Endothelial cell of umbilical vein (primary cell): ENCODE results near the gene PGS1. TPM values are rescaled to one million over a fixed set of nuclear protein-coding genes. Genes with fewer than 3 reads are reported as not detected.

Experiments used
- BruUV-seq: library from RNA; stranded (reverse); fragments of 400-500 nt; replicated peaks from 2 replicates; lab custom pipeline; 2021; lab: Mats Ljungman, UMichigan
- CTCF ChIA-PET: fragments of 300-600, 350-600 bp; sonication (Branson Sonifier 250); formaldehyde crosslinking; loops from one replicate; lab custom pipeline; 2021; ENCODE audit warnings: antibody characterized with exemption, inconsistent platforms; lab: Charles Lee
- POLR2A ChIA-PET: fragments of 300-600, 350-600 bp; sonication (Branson Sonifier 250); formaldehyde crosslinking; loops from one replicate; lab custom pipeline; 2021; ENCODE audit warnings: antibody characterized with exemption, inconsistent platforms; lab: Charles Lee
- DNase-seq: peaks from one replicate; pipeline ENCODE4 v3.0.0-alpha.2; 2011; ENCODE audit warnings: low read depth, low spot score
- FAIRE-seq: peaks from 2 replicates; lab custom pipeline; 2011; peaks lifted over from hg19 to GRCh38; lab: Jason Lieb, UNC
- H2AFZ ChIP-seq: 2 replicates; pipeline ENCODE4 v1.6.0; 2012; ENCODE audit warnings: low read depth, low read length, control low read depth, inconsistent platforms
- H3K27ac ChIP-seq: 2 replicates; pipeline ENCODE4 v1.5.1; 2011; ENCODE audit warnings: low read depth, mild to moderate bottlenecking, control low read depth, low read length, moderate library complexity; ENCODE audit not compliant: insufficient read depth
- H3K27me3 ChIP-seq, 2 experiments: 2 replicates each; pipeline versions ENCODE4 v1.6.0 to v1.6.1; 2011; ENCODE audit warnings: low read length in 2 of 2, mixed read lengths in 1 of 2; ENCODE audit not compliant: control insufficient read depth in 2 of 2, insufficient read depth in 2 of 2
- H3K36me3 ChIP-seq, 2 experiments: 2 replicates in 1 of 2; 3 replicates in 1 of 2; pipeline ENCODE4 v1.5.1; 2011; ENCODE audit warnings: low read length in 2 of 2, mild to moderate bottlenecking in 1 of 2, moderate library complexity in 1 of 2; ENCODE audit not compliant: control insufficient read depth in 2 of 2, insufficient read depth in 2 of 2; ENCODE audit errors: extremely low read depth in 1 of 2
- H3K4me1 ChIP-seq: 3 replicates; pipeline ENCODE4 v1.5.1; 2011; ENCODE audit warnings: mild to moderate bottlenecking, low read length; ENCODE audit not compliant: control insufficient read depth, insufficient read depth; ENCODE audit errors: extremely low read depth
- H3K4me2 ChIP-seq: 2 replicates; pipeline ENCODE4 v1.6.1; 2011; ENCODE audit warnings: low read length, control low read depth, mixed read lengths; ENCODE audit not compliant: insufficient read depth
- H3K4me3 ChIP-seq, 3 experiments: fragments of 200-600 bp in 1 of 3; sonication (generic), shearing (Covaris generic) in 1 of 3; replicated peaks in 1 of 3; 2 replicates each; pipeline ENCODE4 v1.5.1; 2011 to 2016; ENCODE audit warnings: control low read depth in 3 of 3, low read length in 3 of 3, mild to moderate bottlenecking in 2 of 3, inconsistent platforms in 1 of 3, low read depth in 1 of 3, moderate library complexity in 1 of 3; ENCODE audit not compliant: insufficient read depth in 1 of 3
- H3K79me2 ChIP-seq: 2 replicates; pipeline ENCODE4 v1.6.0; 2012; ENCODE audit warnings: low read length, inconsistent platforms; ENCODE audit not compliant: control insufficient read depth, insufficient read depth
- H3K9ac ChIP-seq: replicated peaks from 2 replicates; pipeline ENCODE3; 2011; ENCODE audit warnings: low read length, control low read depth; ENCODE audit not compliant: insufficient read depth; ENCODE audit errors: extremely low read depth
- H3K9me1 ChIP-seq: replicated peaks from 3 replicates; pipeline ENCODE4 v1.6.0; 2011; ENCODE audit warnings: mild to moderate bottlenecking, low read length; ENCODE audit not compliant: control insufficient read depth, insufficient read depth; ENCODE audit errors: extremely low read depth
- H3K9me3 ChIP-seq: replicated peaks from 2 replicates; pipeline ENCODE4 v1.5.1; 2012; ENCODE audit warnings: low read length, inconsistent platforms; ENCODE audit not compliant: control insufficient read depth, insufficient read depth
- H4K20me1 ChIP-seq: replicated peaks from 2 replicates; pipeline ENCODE3; 2011; ENCODE audit warnings: mild to moderate bottlenecking, low read length; ENCODE audit not compliant: control insufficient read depth, insufficient read depth; ENCODE audit errors: extremely low read depth
- CTCF ChIP-seq, 2 donors: IDR thresholded peaks; 1 replicate in 1 of 2; 2 replicates in 1 of 2; pipeline ENCODE4 v1.5.1; 2011; ENCODE audit warnings: low read length in 2 of 2, mild to moderate bottlenecking in 2 of 2, moderate library complexity in 2 of 2, control low read depth in 1 of 2, inconsistent platforms in 1 of 2, low read depth in 1 of 2; ENCODE audit not compliant: insufficient read depth in 1 of 2; ENCODE audit errors: extremely low read depth in 1 of 2
- EZH2 ChIP-seq: IDR thresholded peaks from 2 replicates; pipeline ENCODE4 v1.6.1; 2012; ENCODE audit warnings: borderline replicate concordance, low read depth, mild to moderate bottlenecking, moderate library complexity, low read length, inconsistent platforms; ENCODE audit not compliant: severe bottlenecking
- FOS ChIP-seq: IDR thresholded peaks from 2 replicates; pipeline ENCODE4 v1.6.1; 2011; ENCODE audit warnings: mild to moderate bottlenecking, low read length, moderate library complexity, borderline replicate concordance; ENCODE audit not compliant: insufficient read depth
- GATA2 ChIP-seq: IDR thresholded peaks from 2 replicates; pipeline ENCODE4 v1.7.0; 2011; ENCODE audit warnings: low read depth, mild to moderate bottlenecking, moderate library complexity, mixed read lengths, low read length; ENCODE audit not compliant: insufficient read length, insufficient read depth
- JUN ChIP-seq: IDR thresholded peaks from 2 replicates; pipeline ENCODE4 v1.6.1; 2011; ENCODE audit warnings: borderline replicate concordance, low read depth; ENCODE audit not compliant: insufficient read length, insufficient read depth
- MYC ChIP-seq: IDR thresholded peaks from one replicate; pipeline ENCODE4 v1.6.1; 2011; ENCODE audit warnings: mild to moderate bottlenecking, low read depth, low read length
- POLR2A ChIP-seq: IDR thresholded peaks from 2 replicates; pipeline ENCODE4 v1.6.1; 2012; ENCODE audit warnings: low read depth, mild to moderate bottlenecking, control low read depth, low read length
- POLR2AphosphoS5 ChIP-seq: IDR thresholded peaks from 2 replicates; pipeline ENCODE4 v1.6.1; 2012; ENCODE audit warnings: low read depth, mild to moderate bottlenecking, control low read depth, low read length, moderate library complexity; ENCODE audit not compliant: insufficient read depth
- dilution Hi-C: fragments of 300-500 bp; cut with MboI; formaldehyde crosslinking; loops from one replicate; pipeline ENCODE4 v1.15.0; 2019; ENCODE audit warnings: low sequenced_read_pairs; ENCODE audit not compliant: extremely low pct_ligation_motif_present
- intact Hi-C: fragments of 100-400 bp; cut with micrococcal nuclease; formaldehyde crosslinking; loops from one replicate; pipeline ENCODE4 v1.10.0; 2022
- polyA plus RNA-seq, 4 experiments: library from polyadenylated mRNA; depleted of rRNA in 3 of 4; stranded (reverse) in 3 of 4; unstranded in 1 of 4; fragments of >200 nt; gene quantifications; 2 replicates each; pipeline versions ENCODE4 v1.2.1 to v1.2.3, GENCODE V29; 2011 to 2012; ENCODE audit warnings: missing spikeins in 1 of 4
- total RNA-seq: library from RNA; stranded (reverse); gene quantifications from 2 replicates; pipeline ENCODE4 v1.2.3, GENCODE V29; 2021
- TF ChIP-seq, protein P1 (sequence below): IDR thresholded peaks from 2 replicates; pipeline ENCODE4 v1.6.1; 2011; ENCODE audit not compliant: insufficient read depth, insufficient read length

PGS1 gene
- total and polyA plus RNA-seq, 2 donors (not counting 3 experiments of a cell fraction or from before 2014, with no cell fraction given): 50.8 to 66.0 TPM

DNA sequence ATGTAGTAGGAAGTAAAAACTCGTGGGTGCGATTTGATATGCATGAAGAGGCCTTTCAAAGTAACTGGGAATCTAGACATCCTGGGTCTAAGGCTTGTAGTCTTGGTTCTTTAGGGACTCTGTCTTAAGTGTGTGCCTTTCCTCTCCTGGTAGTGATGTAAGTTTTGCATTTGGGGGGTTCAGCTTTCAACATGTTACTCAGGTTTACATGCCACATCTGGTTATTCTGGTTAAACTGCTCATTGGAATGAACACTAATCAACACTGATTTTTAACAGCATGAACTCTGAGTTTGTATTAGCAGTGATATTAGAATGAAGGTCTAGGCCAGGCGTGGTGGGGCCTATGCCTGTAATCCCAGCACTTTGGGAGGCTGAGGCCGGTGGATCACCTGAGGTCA lies 15.1 kb downstream of the PGS1 start:
- Histone ChIP-seq H3K4me1 (peaks cover 41% of the 10 kb centered on the region), H3K27ac (no peak overlapping the region), H3K9me3 (no peaks in the 10 kb centered on the region), H3K4me2 (no peak overlapping the region), H3K4me3 (no peak overlapping the region), H3K9ac (no peak overlapping the region), H3K9me1 (no peaks in the 10 kb centered on the region), H3K79me2 (peaks cover 80% of the 10 kb centered on the region), H3K36me3 (peaks cover 6 to 21% of the 10 kb centered on the region in 2 experiments), H2AFZ (no peak overlapping the region), H4K20me1 (no peaks in the 10 kb centered on the region), H3K27me3 (no peaks in the 10 kb centered on the region)
- intact Hi-C loops: no loop called here
- TF ChIP-seq, protein P1, sequence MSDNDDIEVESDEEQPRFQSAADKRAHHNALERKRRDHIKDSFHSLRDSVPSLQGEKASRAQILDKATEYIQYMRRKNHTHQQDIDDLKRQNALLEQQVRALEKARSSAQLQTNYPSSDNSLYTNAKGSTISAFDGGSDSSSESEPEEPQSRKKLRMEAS: no peak
- DNase-seq (no peak), FAIRE-seq (no peak)
- ChIA-PET CTCF (interaction anchor here (0.7 to 2.7 kb wide), 3 partner anchors 8 to 57 kb away, joined by 3 to 12 read pairs (median 5); no protein-coding TSS in a partner anchor), POLR2A (no interaction called here)
- no TSS peak for BruUV-seq
- dilution Hi-C loops: no loop called here

DNA sequence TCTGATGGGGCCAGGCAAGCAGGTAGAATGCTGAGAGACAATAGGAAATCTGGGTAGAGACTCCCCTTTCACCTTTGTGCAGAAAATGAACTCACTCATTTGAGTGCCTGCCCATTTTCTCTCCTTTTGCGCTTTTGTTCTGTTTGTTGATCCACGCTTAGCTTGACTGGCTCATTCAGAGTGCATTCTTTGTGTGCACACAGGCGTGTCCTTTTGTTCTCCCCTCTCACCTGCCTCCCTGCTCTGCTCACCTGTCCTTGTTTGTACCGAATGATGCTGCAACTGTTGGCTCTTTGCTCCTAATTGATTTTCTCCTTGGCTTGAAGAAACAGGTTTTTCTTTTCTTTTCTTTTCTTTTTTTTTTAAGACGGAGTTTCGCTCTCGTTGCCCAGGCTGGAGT lies 15.8 kb downstream of the PGS1 start:
- no peak for DNase-seq
- Histone ChIP-seq H3K4me3 (no peak overlapping the region), H3K9me1 (no peaks in the 10 kb centered on the region), H3K27me3 (no peaks in the 10 kb centered on the region), H3K27ac (no peak overlapping the region), H3K9me3 (no peaks in the 10 kb centered on the region), H3K4me2 (no peak overlapping the region), H3K36me3 (peaks cover 9 to 27% of the 10 kb centered on the region in 2 experiments), H2AFZ (no peak overlapping the region), H3K4me1 (peaks cover 38% of the 10 kb centered on the region), H3K9ac (no peak overlapping the region), H4K20me1 (no peaks in the 10 kb centered on the region), H3K79me2 (peaks cover 74% of the 10 kb centered on the region)
- no peak for FAIRE-seq
- POLR2A ChIA-PET: interaction anchor here (0.6 kb wide), 1 partner anchor 11 kb away, joined by 4 read pairs; no protein-coding TSS in a partner anchor
- TF ChIP-seq JUN (no peak), EZH2 (no peak), GATA2 (no peak), MYC (no peak), CTCF (IDR thresholded peaks at IDR 0.05; ENCODE audit: extremely low read depth in 1 of 2, insufficient read depth in 1 of 2, low read depth in 1 of 2, low read length in 2 of 2) (no peak), FOS (no peak), POLR2AphosphoS5 (no peak), POLR2A (no peak)
- TF ChIP-seq, protein P1: no peak
- BruUV-seq: no TSS peak
- CTCF ChIA-PET: interaction anchor here (0.7 kb wide), 1 partner anchor 57 kb away, joined by 3 read pairs; no protein-coding TSS in a partner anchor
- intact Hi-C loops (no loop called here), dilution Hi-C loops (no loop called here)
